DOHH2 (cell line): ENCODE data around the gene GREB1.

Experiments
- H3F3A ChIP-seq: fragments of 200-600 bp; sonication (generic), shearing (Covaris generic); 2 replicates; pipeline ENCODE4 v1.6.0; 2016; ENCODE audit warnings: antibody characterized with exemption, mild to moderate bottlenecking; ENCODE audit not compliant: control insufficient read depth, insufficient read depth
- H3K27ac ChIP-seq: fragments of 200-600 bp; sonication (generic); 2 replicates; pipeline ENCODE4 v1.5.1; 2014; ENCODE audit warnings: low read depth, mild to moderate bottlenecking, low read length, moderate library complexity
- H3K27me3 ChIP-seq: fragments of 200-600 bp; sonication (generic); 2 replicates; pipeline ENCODE4 v1.6.1; 2014; ENCODE audit warnings: mild to moderate bottlenecking, low read length, mixed read lengths; ENCODE audit not compliant: control insufficient read depth
- H3K36me3 ChIP-seq: fragments of 200-600 bp; sonication (generic); 2 replicates; pipeline ENCODE4 v1.6.1; 2014; ENCODE audit warnings: mild to moderate bottlenecking, low read length, moderate library complexity, mixed read lengths; ENCODE audit not compliant: control insufficient read depth
- H3K4me1 ChIP-seq: fragments of 200-600 bp; sonication (generic); 2 replicates; pipeline ENCODE4 v1.6.1; 2014; ENCODE audit warnings: mild to moderate bottlenecking, low read length, mixed read lengths; ENCODE audit not compliant: control insufficient read depth
- H3K4me2 ChIP-seq: fragments of 200-600 bp; sonication (generic); 2 replicates; pipeline ENCODE4 v1.6.0; 2014; ENCODE audit warnings: mild to moderate bottlenecking, low read length, moderate library complexity
- H3K4me3 ChIP-seq: fragments of 200-600 bp; sonication (generic); 2 replicates; pipeline ENCODE4 v1.5.1; 2014; ENCODE audit warnings: mild to moderate bottlenecking, low read length, mixed read lengths
- H3K79me2 ChIP-seq: fragments of 200-600 bp; sonication (generic); 2 replicates; pipeline ENCODE4 v1.6.1; 2014; ENCODE audit warnings: mild to moderate bottlenecking, low read length, mixed read lengths; ENCODE audit not compliant: control insufficient read depth
- H3K9me2 ChIP-seq: fragments of 200-600 bp; sonication (generic); replicated peaks from 2 replicates; pipeline ENCODE4 v1.6.1; 2014; ENCODE audit warnings: mild to moderate bottlenecking, low read length, mixed read lengths; ENCODE audit not compliant: control insufficient read depth
- H3K9me3 ChIP-seq: fragments of 200-600 bp; sonication (generic); 2 replicates; pipeline ENCODE4 v1.6.1; 2014; ENCODE audit warnings: antibody characterized with exemption, low read length, mixed read lengths; ENCODE audit not compliant: control insufficient read depth, insufficient read depth
- H4K20me1 ChIP-seq: fragments of 200-600 bp; sonication (generic); 2 replicates; pipeline ENCODE4 v1.6.0; 2014; ENCODE audit warnings: low read depth, mild to moderate bottlenecking, antibody characterized with exemption, low read length, moderate library complexity; ENCODE audit not compliant: control insufficient read depth, insufficient read depth
- CTCF ChIP-seq: fragments of 200-600 bp; sonication (generic); IDR thresholded peaks from one replicate; pipeline ENCODE4 v1.5.1; 2014; ENCODE audit warnings: antibody characterized with exemption, mild to moderate bottlenecking, low read depth, low read length; ENCODE audit not compliant: poor library complexity, severe bottlenecking
- EZH2phosphoT487 ChIP-seq: fragments of 200-600 bp; sonication (generic); IDR thresholded peaks from 2 replicates; pipeline ENCODE4 v1.6.1; 2017; ENCODE audit warnings: borderline replicate concordance, mild to moderate bottlenecking, antibody characterized with exemption, low read length, moderate library complexity, mixed read lengths

The GREB1 gene

DNA sequence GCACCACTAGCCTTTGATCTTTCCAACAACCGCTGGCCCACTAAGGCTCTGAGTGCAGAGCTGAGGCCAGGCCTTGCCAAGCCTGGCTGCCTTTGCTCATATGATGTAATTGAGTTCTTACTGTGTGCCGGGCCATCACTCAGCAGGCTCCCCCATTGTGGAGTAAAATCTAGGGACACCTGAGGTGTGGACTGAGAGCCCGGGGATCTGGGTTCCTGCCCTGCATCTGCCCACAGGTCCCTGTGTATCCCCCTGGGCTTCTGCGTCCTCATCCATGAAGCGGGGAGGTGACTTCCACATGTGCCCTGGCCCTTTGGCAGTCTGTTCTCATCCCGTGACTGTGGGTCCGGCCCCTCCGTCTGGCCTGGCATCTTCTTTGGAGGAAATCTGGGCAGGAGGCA, 33.8 kb downstream of the GREB1 start:
- no peaks in the 10 kb centered on the region for H3F3A ChIP-seq
- no peak overlapping the region for H3K4me2 ChIP-seq
- H4K20me1 ChIP-seq: no peaks in the 10 kb centered on the region
- no peaks in the 10 kb centered on the region for H3K27me3 ChIP-seq
- H3K79me2 ChIP-seq: no peaks in the 10 kb centered on the region
- H3K36me3 ChIP-seq: no peaks in the 10 kb centered on the region
- TF ChIP-seq EZH2phosphoT487 (no peak), CTCF (no peak)
- H3K9me2 ChIP-seq: no peaks in the 10 kb centered on the region
- no peak overlapping the region for H3K4me3 ChIP-seq
- H3K9me3 ChIP-seq: no peaks in the 10 kb centered on the region
- H3K27ac ChIP-seq: no peak overlapping the region
- H3K4me1 ChIP-seq: no peaks in the 10 kb centered on the region

DNA sequence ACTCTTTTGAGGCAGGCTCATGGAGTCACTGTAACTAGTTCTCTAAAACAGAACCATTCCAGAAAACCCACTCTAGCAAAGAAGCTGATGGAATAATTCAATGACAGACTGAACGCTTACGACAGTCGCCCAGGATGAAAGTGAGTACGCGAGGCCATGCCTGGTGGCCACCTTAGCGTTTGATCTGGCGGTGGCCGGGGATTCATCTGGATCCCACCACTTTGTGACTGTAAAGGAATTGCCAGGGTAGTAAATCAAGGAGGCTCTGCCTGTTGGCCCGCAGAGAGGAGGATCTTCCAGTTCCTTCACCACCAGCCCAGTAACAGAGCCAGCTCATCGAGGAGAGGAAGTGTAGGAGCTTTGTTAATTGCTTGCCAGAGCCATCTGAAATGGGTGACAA, 34.6 kb downstream of the GREB1 start:
- H3K79me2 ChIP-seq: no peaks in the 10 kb centered on the region
- no peaks in the 10 kb centered on the region for H4K20me1 ChIP-seq
- no peak overlapping the region for H3K27ac ChIP-seq
- H3K4me2 ChIP-seq: no peak overlapping the region
- H3K27me3 ChIP-seq: no peaks in the 10 kb centered on the region
- H3K4me1 ChIP-seq: no peaks in the 10 kb centered on the region
- TF ChIP-seq EZH2phosphoT487 (no peak), CTCF (no peak)
- H3K9me3 ChIP-seq: no peaks in the 10 kb centered on the region
- H3K4me3 ChIP-seq: no peak overlapping the region
- no peaks in the 10 kb centered on the region for H3F3A ChIP-seq
- no peaks in the 10 kb centered on the region for H3K9me2 ChIP-seq
- no peaks in the 10 kb centered on the region for H3K36me3 ChIP-seq

GRCh38 chr2:11569636-11570035, 35.8 kb downstream of the GREB1 start:
- no peaks in the 10 kb centered on the region for H4K20me1 ChIP-seq
- no peaks in the 10 kb centered on the region for H3K4me1 ChIP-seq
- H3K27me3 ChIP-seq: no peaks in the 10 kb centered on the region
- no peak overlapping the region for H3K27ac ChIP-seq
- no peak overlapping the region for H3K4me3 ChIP-seq
- no peaks in the 10 kb centered on the region for H3K9me2 ChIP-seq
- no peaks in the 10 kb centered on the region for H3F3A ChIP-seq
- H3K4me2 ChIP-seq: no peak overlapping the region
- TF ChIP-seq CTCF: no peak
- no peak for TF ChIP-seq EZH2phosphoT487
- H3K36me3 ChIP-seq: no peaks in the 10 kb centered on the region
- H3K9me3 ChIP-seq: no peaks in the 10 kb centered on the region
- H3K79me2 ChIP-seq: no peaks in the 10 kb centered on the region

GRCh38 chr2:11571170-11571569, 37.3 kb downstream of the GREB1 start:
- Histone ChIP-seq H3K79me2 (no peaks in the 10 kb centered on the region), H4K20me1 (no peaks in the 10 kb centered on the region), H3F3A (no peaks in the 10 kb centered on the region), H3K36me3 (no peaks in the 10 kb centered on the region), H3K27me3 (no peaks in the 10 kb centered on the region), H3K4me2 (no peak overlapping the region), H3K9me3 (no peaks in the 10 kb centered on the region), H3K4me1 (no peaks in the 10 kb centered on the region), H3K27ac (no peak overlapping the region), H3K9me2 (no peaks in the 10 kb centered on the region), H3K4me3 (no peak overlapping the region)
- TF ChIP-seq EZH2phosphoT487: no peak
- TF ChIP-seq CTCF: no peak
